OCI-M2 (cell line): ENCODE results near the gene TMPRSS4.

ENCODE experiments used
- DNase-seq: peaks from one replicate; lab custom pipeline; 2025; ENCODE audit not compliant: unreplicated experiment; lab: John Stamatoyannopoulos, UW

TMPRSS4 gene

DNA sequence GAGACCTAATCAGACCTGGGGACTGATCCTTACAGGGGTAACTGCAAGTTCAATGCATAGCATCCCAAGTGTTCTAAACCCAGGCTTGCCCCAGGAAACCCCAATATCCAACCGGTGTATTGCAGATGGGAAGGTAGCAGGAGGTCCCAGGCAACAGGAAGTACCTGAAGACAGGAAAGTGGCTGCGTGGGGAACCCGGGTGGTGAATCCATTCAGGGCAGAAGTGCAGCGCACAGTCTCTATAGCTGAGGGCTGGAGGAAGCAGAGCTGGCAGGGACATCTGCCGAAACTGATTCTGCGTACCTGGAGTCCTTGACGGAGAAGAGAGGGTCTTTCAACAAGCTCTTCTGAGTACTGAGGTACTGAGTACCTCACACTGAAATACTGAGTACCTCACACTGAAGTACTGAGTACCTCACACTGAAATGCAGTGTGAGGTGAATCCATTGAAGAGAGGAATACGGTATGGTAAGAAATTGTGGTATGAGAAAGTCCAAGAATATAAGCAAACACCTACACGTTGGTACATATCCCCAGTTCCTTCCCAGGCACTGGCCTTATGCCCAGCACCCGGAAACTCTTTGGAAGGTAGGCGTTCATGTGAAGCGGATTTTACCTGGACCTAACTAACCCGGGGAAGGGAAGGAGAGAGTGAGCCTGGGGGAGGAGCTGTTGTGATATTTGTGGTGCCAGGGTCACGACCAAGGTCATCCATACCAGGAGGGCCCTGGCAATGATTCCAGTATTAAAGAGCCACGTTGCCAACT lies 55.7 kb downstream of the TMPRSS4 start:
- DNase-seq: no peak

- DNase-seq: no peak
Observed at GRCh38 chr11:118133816-118134215, 56.9 kb downstream of the TMPRSS4 start.

GRCh38 chr11:118135051-118135795 lies 58.3 kb downstream of the TMPRSS4 start:
- DNase-seq: no peak

- no peak for DNase-seq
Observed at GRCh38 chr11:118135796-118136165, 58.9 kb downstream of the TMPRSS4 start.

- no peak for DNase-seq
Observed at GRCh38 chr11:118136341-118136740, 59.5 kb downstream of the TMPRSS4 start.

- no peak for DNase-seq
Observed at GRCh38 chr11:118136801-118137200, 59.9 kb downstream of the TMPRSS4 start.

GRCh38 chr11:118138839-118139420 lies 62.1 kb downstream of the TMPRSS4 start:
- no peak for DNase-seq

DNA sequence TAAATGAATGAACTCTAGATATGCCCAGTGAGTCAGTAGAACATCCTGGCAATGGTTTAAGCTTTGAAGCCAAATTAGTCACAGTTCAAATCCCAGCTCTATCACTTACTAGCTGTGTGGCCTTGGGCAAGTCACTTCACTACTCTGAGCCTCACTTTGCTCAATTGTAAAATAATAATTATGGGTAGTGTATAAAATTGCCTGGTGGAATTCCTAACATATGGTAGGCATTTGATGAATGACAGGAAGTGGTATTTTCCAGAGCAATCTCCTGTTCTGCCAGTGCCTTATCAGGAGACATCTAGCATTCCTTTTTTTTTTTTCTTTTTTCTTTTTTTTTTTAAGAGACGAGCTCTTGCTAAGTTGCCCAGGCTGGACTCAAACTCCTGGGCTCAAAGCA lies 62.7 kb downstream of the TMPRSS4 start:
- DNase-seq: no peak

DNA sequence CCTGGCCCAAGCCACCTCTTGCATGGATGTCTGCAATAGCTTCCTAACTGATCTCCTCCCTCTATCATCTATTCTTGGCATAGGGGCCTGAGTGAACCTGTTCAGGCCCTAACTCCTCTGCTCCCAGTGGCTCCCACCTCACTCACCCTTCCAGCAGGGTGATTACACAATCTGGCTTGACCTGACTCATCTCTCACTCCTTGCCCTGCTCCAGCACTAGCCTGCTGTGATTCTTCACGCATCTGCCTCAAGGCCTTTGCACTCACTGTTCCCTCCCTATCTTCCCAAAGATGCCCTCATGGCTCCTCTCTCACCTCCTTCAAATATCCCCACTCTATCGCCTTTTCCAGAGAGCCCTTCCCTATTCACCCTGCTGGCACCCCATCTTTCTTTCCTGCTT lies 65.2 kb downstream of the TMPRSS4 start:
- no peak for DNase-seq

DNA sequence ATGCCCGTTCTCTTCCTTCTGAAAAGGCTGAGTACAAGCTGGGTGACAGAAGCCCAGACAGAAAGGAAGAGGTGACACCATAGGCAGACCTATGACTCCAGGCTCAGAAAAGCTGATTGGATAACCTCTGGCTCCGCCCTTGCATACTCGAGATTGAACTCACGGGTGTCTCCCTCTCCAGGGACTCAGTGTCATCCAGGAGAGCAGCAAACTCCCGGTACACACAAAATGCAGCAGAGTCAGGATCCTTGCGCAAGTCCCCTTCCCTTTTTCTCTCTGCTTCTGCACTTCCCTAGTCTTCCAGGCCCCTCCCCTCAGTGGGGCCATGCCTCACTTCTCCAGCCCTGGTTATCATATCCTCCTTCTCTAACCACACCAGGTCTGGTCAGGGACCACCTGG lies 65.9 kb downstream of the TMPRSS4 start:
- no peak for DNase-seq

DNA sequence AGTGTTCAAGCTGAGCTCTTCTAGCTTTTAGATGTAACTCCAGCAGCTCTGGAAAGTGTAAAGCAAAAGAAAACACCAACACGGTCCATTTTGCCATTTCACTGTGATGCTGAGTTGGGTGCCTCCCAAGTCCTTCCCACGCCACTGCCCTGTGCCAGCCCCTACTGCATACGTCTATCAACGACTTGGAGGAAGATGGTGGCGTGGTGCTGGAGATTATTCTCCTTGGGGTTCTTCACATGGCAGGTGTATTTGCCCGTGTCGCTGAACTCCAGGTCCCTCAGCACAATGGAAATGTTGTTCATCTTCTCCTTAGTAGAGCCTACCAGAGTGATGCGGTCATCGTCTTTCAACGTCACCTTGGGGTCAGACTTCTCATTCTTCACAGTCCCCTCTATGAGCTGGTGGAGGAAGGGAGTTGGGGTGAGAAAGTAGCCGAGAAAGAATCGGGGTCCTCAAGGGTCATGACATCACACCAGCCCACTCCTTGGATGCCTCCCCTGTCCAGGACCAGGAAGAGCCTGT lies 66.8 kb downstream of the TMPRSS4 start:
- DNase-seq: no peak

DNA sequence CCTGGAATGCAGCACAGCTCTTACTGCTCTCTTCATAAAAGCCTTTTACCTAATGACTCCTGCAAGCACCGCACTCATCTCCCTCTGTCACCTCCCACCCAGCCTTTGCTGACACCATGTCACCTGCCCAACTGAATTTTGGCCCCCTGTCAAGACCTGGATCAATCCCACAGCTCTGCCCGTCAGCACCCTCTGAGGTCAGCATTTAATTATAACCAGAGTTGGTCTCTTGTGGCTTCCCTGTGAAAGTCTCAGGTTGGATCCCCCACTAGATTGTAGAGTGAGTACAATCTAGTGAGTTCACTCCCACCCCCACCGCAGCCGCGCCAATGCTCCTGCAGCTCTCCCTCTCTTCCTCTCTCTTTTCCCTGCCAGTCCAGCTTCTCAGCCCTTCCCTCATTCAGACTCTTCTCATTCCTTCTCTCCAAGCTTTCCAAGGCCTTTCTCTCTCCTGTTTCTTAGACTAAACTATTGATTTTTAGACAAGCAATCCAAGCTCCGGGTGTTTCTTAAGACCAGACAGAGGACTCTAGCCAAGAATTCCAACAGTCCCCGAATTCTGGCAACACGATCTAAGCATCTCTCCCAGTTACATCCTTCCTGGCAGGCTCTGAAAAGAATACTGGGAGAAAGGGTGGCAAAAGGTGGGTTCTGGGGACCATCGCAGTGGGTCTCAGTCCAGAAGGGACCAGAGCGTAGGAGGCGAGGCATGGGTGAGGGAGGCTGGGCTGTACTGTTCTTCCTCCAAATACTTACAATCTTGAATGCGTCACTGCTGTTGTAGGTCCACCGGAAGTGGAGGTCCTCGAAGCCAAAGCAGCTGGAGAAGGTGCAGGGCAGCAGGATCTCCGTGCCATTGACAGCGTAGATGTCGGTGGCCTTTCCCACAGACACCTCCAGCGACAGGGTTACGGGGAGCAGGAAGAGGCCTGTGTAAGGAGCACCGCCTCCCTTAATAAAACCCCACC lies 67.7 kb downstream of the TMPRSS4 start:
- DNase-seq: no peak

DNA sequence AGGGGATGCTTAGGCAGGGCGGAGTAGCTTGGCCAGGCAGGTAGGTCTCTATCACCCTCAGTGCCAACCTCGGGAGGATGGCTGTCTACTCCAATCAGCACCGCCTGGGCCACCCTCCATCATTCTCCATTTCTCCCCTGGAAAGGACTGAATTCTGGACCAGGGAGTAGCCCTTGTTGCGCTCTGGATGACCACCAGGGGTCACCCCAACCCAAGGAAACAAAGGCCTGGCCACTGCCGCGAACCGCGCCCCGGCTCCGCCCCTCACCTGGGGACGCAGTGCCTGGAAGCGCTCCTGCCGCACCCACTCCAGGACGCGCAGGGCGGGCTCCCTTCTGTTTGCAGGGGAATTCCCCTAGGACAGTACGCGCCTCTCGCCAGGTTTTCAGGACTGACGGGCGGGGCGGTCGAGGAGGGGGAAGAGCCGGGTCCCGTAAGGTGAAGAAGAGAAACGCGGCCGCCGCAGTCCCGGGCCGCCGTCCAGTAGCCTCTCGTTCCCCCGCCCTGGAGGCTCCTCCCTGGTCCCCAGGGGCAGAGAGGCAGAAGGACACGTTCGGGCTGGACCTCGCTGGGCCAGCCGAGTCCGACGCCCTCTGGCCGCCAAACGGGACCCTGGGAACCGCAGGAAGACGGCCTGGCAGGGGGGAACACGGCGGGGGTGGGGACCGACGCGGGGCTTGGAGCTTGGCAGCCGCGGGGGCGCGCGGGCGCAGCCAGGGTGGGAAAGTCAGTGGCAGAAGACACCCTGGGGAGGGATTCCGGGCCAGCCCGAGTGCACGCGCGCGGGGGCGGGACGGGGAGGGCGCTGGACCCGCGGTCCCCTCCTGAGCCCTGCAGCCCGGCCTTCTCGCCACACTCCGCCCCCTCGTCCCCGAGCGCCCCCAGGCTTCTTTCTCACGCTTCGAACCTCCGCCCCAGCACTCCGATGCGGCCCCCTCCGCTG lies 68.7 kb downstream of the TMPRSS4 start:
- no peak for DNase-seq

DNA sequence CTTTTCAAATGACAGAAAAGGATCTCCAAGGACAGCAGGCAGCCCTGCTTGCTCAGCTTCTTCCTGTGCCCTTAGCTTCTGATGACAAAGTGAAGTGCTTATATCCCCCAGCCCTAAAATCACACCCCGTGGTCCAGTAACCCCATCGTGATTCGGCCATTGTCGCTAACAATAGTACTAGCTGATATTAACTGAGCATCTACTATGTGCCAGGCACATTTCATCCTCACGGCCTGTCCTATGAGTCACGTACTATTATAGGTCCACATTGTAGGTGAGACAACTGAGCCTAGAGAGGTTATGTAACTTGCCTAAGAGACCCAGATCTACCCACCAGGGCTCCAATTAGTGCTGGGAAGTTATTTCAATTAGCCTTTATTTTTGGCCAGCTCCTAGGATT lies 69.7 kb downstream of the TMPRSS4 start:
- DNase-seq: no peak

GRCh38 chr11:118147502-118147901 lies 70.6 kb downstream of the TMPRSS4 start:
- DNase-seq: no peak

DNA sequence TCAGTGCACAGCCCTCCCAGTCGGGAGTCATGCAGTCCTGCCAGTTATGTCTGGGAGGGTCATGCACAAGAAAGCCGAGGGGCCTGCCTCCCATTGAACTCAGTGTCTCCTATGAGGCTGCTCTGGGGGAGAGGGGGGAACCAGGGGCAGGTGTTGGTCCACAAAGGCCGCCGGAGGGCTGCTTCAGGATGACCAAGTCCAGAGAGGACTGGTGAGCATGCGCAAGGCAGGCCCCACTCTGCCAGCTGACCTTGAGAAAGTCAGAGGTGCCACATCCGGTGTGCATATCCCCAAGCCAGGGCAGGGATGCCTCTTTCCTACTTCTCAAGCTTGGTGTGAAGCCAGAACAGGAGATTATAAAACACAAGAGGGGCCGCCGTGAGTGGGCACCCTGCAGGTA lies 71.4 kb downstream of the TMPRSS4 start:
- no peak for DNase-seq

GRCh38 chr11:118148856-118149255 lies 72.0 kb downstream of the TMPRSS4 start:
- no peak for DNase-seq

GRCh38 chr11:118149493-118149892 lies 72.6 kb downstream of the TMPRSS4 start:
- DNase-seq: no peak

- DNase-seq: no peak
Observed at GRCh38 chr11:118151431-118151830, 74.6 kb downstream of the TMPRSS4 start.
